AG04449 (cell line): ENCODE results near the gene RASIP1.
"Not testable (repeated sequence)": the region's sequence is repeated elsewhere in the genome, so short reads cannot be mapped to it uniquely, and the experiment has no call there.

Experiments used
- CTCF ChIA-PET: fragments of 350-600 bp; formaldehyde crosslinking; extraction: SDS; loops from one replicate; lab custom pipeline; 2021; ENCODE audit warnings: antibody characterized with exemption; lab: Yijun Ruan, JAX
- POLR2A ChIA-PET: fragments of 400-600, 350-600 bp; formaldehyde crosslinking; extraction: SDS; loops from one replicate; lab custom pipeline; 2020; ENCODE audit warnings: antibody characterized with exemption, inconsistent platforms; lab: Yijun Ruan, JAX
- DNase-seq: peaks from one replicate; pipeline ENCODE4 v3.0.0-alpha.2; 2010; ENCODE audit warnings: low read depth, low spot score
- H3K4me3 ChIP-seq: 2 replicates; pipeline ENCODE4 v1.5.1; 2011; ENCODE audit warnings: low read depth, mild to moderate bottlenecking, control low read depth, low read length
- CTCF ChIP-seq: IDR thresholded peaks from one replicate; pipeline ENCODE4 v1.5.1; 2011; ENCODE audit warnings: mild to moderate bottlenecking, moderate library complexity, low read length, control low read depth, inconsistent platforms; ENCODE audit not compliant: insufficient read depth; ENCODE audit errors: missing control alignments

The RASIP1 gene

GRCh38 chr19:48768994-48769713 lies 28.7 kb upstream of the RASIP1 start:
- CTCF ChIA-PET, result interaction anchor here (0.8 to 1.7 kb wide), 5 partner anchors 15 to 201 kb away, joined by 3 to 8 read pairs (median 3); no protein-coding TSS in a partner anchor
- POLR2A ChIA-PET, result interaction anchor here (0.7 kb wide), 1 partner anchor 55 kb away, joined by 3 read pairs; no protein-coding TSS in a partner anchor
- no peak for DNase-seq
- TF ChIP-seq CTCF, result no peak
- no peak overlapping the region for H3K4me3 ChIP-seq

GRCh38 chr19:48768171-48768753 lies 27.9 kb upstream of the RASIP1 start:
- H3K4me3 ChIP-seq, POLR2A ChIA-PET, DNase-seq: not testable (repeated sequence)
- CTCF ChIA-PET, result interaction anchor here (1.2 kb wide), 1 partner anchor 93 kb away, joined by 3 read pairs; no protein-coding TSS in a partner anchor

- POLR2A ChIA-PET, result interaction anchor here (0.6 kb wide), 1 partner anchor 121 kb away, joined by 3 read pairs; no protein-coding TSS in a partner anchor
- H3K4me3 ChIP-seq, DNase-seq, CTCF ChIA-PET: not testable (repeated sequence)
These were observed 25.4 kb upstream of the RASIP1 start for GRCh38 chr19:48765816-48766215.

- H3K4me3 ChIP-seq, result no peak overlapping the region
- ChIA-PET CTCF (no interaction called here), POLR2A (interaction anchor here (0.5 kb wide), 1 partner anchor 36 kb away, joined by 4 read pairs; no protein-coding TSS in a partner anchor)
- no peak for DNase-seq
- no peak for TF ChIP-seq CTCF
These were observed 20.2 kb upstream of the RASIP1 start for GRCh38 chr19:48760504-48761205.

- ChIA-PET POLR2A (no interaction called here), CTCF (interaction anchor here (1.1 kb wide), 1 partner anchor 30 kb away, joined by 4 read pairs; no protein-coding TSS in a partner anchor)
- no peak for DNase-seq
- no peak overlapping the region for H3K4me3 ChIP-seq
- no peak for TF ChIP-seq CTCF
These were observed 17.3 kb upstream of the RASIP1 start for GRCh38 chr19:48757741-48758144.

- no peak for DNase-seq
- H3K4me3 ChIP-seq, result no peak overlapping the region
- ChIA-PET CTCF (interaction anchor here (1.1 kb wide), 2 partner anchors 13 to 31 kb away, joined by 3 to 4 read pairs; no protein-coding TSS in a partner anchor), POLR2A (no interaction called here)
- no peak for TF ChIP-seq CTCF
These were observed 16.8 kb upstream of the RASIP1 start for GRCh38 chr19:48757089-48757675.
